Trophoblast cell (in vitro differentiated cells and primary cell): ENCODE results near the gene NEURL4.
A peak's percentile ranks its signal among the peaks of the same experiment; 100 is the strongest.

ENCODE experiments used
- DNase-seq, 2 donors: peaks; one replicate each; pipeline ENCODE4 v3.0.0-alpha.2; 2016
- H2AFZ ChIP-seq: 2 replicates; pipeline ENCODE4 v1.6.1; 2013; ENCODE audit warnings: low read length, moderate library complexity, mild to moderate bottlenecking; ENCODE audit not compliant: insufficient read depth, poor library complexity
- H2AK5ac ChIP-seq: 2 replicates; pipeline ENCODE4 v1.6.1; 2013; ENCODE audit warnings: mild to moderate bottlenecking, low read length
- H2BK120ac ChIP-seq: 2 replicates; pipeline ENCODE4 v1.6.1; 2013; ENCODE audit warnings: low read length, mild to moderate bottlenecking, moderate library complexity; ENCODE audit not compliant: insufficient read depth, poor library complexity
- H2BK12ac ChIP-seq: 2 replicates; pipeline ENCODE4 v1.6.1; 2013; ENCODE audit warnings: mild to moderate bottlenecking, low read length, moderate library complexity
- H2BK5ac ChIP-seq: 2 replicates; pipeline ENCODE4 v1.6.1; 2013; ENCODE audit warnings: low read length, low read depth, moderate library complexity, mild to moderate bottlenecking; ENCODE audit not compliant: poor library complexity
- H3K14ac ChIP-seq: 2 replicates; pipeline ENCODE4 v1.6.1; 2013; ENCODE audit warnings: mild to moderate bottlenecking, low read length
- H3K18ac ChIP-seq: 2 replicates; pipeline ENCODE4 v1.6.1; 2013; ENCODE audit warnings: mild to moderate bottlenecking, low read length
- H3K23ac ChIP-seq: 2 replicates; pipeline ENCODE4 v1.6.1; 2013; ENCODE audit warnings: low read length
- H3K27ac ChIP-seq: 2 replicates; pipeline ENCODE4 v1.5.1; 2013; ENCODE audit warnings: low read depth, mild to moderate bottlenecking, inconsistent platforms, low read length, moderate library complexity
- H3K27me3 ChIP-seq: 2 replicates; pipeline ENCODE4 v1.6.1; 2013; ENCODE audit warnings: inconsistent platforms, mild to moderate bottlenecking, low read length, moderate library complexity; ENCODE audit not compliant: insufficient read depth
- H3K36me3 ChIP-seq, 2 experiments: 1 replicate in 1 of 2; 2 replicates in 1 of 2; pipeline ENCODE4 v1.6.1; 2013; ENCODE audit warnings: low read length in 2 of 2, mild to moderate bottlenecking in 2 of 2, moderate library complexity in 1 of 2; ENCODE audit not compliant: insufficient read depth in 2 of 2, control insufficient read depth in 1 of 2
- H3K4ac ChIP-seq: 2 replicates; pipeline ENCODE4 v1.6.1; 2013; ENCODE audit warnings: low read depth, mild to moderate bottlenecking, low read length, moderate library complexity
- H3K4me1 ChIP-seq, 2 experiments: 1 replicate in 1 of 2; 2 replicates in 1 of 2; pipeline ENCODE4 v1.6.1; 2013; ENCODE audit warnings: low read length in 2 of 2, mild to moderate bottlenecking in 2 of 2, moderate library complexity in 1 of 2; ENCODE audit not compliant: insufficient read depth in 2 of 2, control insufficient read depth in 1 of 2
- H3K4me2 ChIP-seq: 2 replicates; pipeline ENCODE4 v1.6.1; 2013; ENCODE audit warnings: inconsistent platforms, mild to moderate bottlenecking, low read length, moderate library complexity
- H3K4me3 ChIP-seq: 2 replicates; pipeline ENCODE4 v1.5.1; 2013; ENCODE audit warnings: mild to moderate bottlenecking, low read depth, low read length, inconsistent platforms
- H3K79me1 ChIP-seq: one replicate; pipeline ENCODE4 v1.6.1; 2013; ENCODE audit warnings: low read length
- H3K79me2 ChIP-seq: 2 replicates; pipeline ENCODE4 v1.6.1; 2013; ENCODE audit warnings: low read length, mild to moderate bottlenecking; ENCODE audit not compliant: control insufficient read depth, insufficient read depth, poor library complexity
- H3K9ac ChIP-seq: 2 replicates; pipeline ENCODE4 v1.6.1; 2013; ENCODE audit warnings: mild to moderate bottlenecking, low read length
- H3K9me3 ChIP-seq: 2 replicates; pipeline ENCODE4 v1.6.1; 2013; ENCODE audit warnings: low read depth, mild to moderate bottlenecking, control low read depth, inconsistent platforms, low read length; ENCODE audit not compliant: insufficient read depth
- H4K12ac ChIP-seq: 2 replicates; pipeline ENCODE4 v1.6.1; 2013; ENCODE audit warnings: low read depth, mild to moderate bottlenecking, low read length, moderate library complexity
- H4K8ac ChIP-seq: 2 replicates; pipeline ENCODE4 v1.6.1; 2013; ENCODE audit warnings: low read depth, mild to moderate bottlenecking, low read length, moderate library complexity
- H4K91ac ChIP-seq: one replicate; pipeline ENCODE4 v1.6.1; 2013; ENCODE audit warnings: low read depth, mild to moderate bottlenecking, low read length, moderate library complexity
- WGBS: extraction: QIAGEN DNeasy Blood & Tissue Kit; methylation state at CpG from one replicate; pipeline ENCODE4 v1.1.7; 2013; ENCODE audit warnings: missing lambda C conversion rate; ENCODE audit not compliant: insufficient read length, insufficient coverage; ENCODE audit errors: extremely low coverage; 5-methylcytosine and 5-hydroxymethylcytosine counted together

NEURL4 gene

DNA sequence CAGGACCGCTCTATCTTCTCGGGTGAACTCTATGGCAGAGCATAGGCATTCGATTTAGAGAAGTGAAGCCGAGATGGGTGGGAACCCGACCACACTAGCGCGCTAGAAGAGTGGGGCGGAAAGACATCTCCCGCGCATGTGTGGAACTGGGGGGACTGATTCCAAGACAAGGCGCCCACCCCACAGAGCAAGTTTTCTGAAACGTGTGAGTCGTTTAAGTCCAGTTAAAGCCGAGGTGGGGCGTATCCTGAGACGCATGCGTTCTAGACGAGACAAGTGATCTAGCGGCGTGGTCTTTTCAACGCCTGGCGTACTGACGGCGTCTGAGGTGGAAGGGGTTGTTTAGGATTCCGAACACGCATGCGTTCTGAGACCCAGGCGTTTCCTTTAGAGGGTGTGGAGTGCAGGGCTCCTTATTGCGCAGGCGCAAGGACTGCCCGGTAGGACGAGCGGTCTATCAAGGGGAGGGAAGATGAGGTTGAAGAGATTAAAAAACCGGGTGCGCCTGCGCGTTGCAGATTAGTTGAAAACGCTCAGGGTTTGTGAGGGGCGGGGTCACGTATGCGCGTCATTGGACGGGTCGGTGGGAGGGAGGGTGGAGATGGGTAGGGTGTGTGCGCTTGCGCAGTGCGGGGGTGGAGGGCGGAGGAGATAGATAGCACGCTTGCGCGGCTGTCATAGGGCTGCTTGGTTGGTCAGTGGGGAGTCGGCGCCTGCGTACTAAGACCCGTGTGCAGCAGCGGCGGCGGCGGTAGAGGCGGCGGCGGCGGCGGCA is 22.0 kb downstream of the NEURL4 start, which contains the start of gene EIF5A:
TSS of gene EIF5A (plus strand) at position 718 of the 775 bp plus-strand sequence. CDS start 2,008 bp downstream, outside the sequence.
- H3K14ac ChIP-seq, result peak within 1 kb of the TSS; percentile 97
- H3K27me3 ChIP-seq, result no peaks in the 10 kb centered on the region
- H4K91ac ChIP-seq, result peak within 1 kb of the TSS; percentile 94
- H2AFZ ChIP-seq, result peak within 1 kb of the TSS; percentile 89
- H3K4ac ChIP-seq, result peak within 1 kb of the TSS; percentile 80
- peak within 1 kb of the TSS; percentile 97 for H3K4me2 ChIP-seq
- peak within 1 kb of the TSS; percentile 90 for H3K27ac ChIP-seq
- peak within 1 kb of the TSS; percentile 99 for H3K4me3 ChIP-seq
- WGBS, result no CpG with 5 or more reads among the region's 64 CpGs
- H2BK12ac ChIP-seq, result no peak within 1 kb of the TSS
- H3K79me1 ChIP-seq, result peaks cover 16% of the 10 kb centered on the region
- DNase-seq, result peak; percentile 100
- peak within 1 kb of the TSS; percentile 82 for H2BK120ac ChIP-seq
- H2AK5ac ChIP-seq, result peak within 1 kb of the TSS; percentile 98
- no peaks in the 10 kb centered on the region for H3K9me3 ChIP-seq
- H3K9ac ChIP-seq, result peak within 1 kb of the TSS; percentile 99
- peaks cover 4% of the 10 kb centered on the region in 2 experiments for H3K4me1 ChIP-seq
- peaks cover 22% of the 10 kb centered on the region for H3K79me2 ChIP-seq
- peak within 1 kb of the TSS; percentile 95 for H2BK5ac ChIP-seq
- peaks cover 18 to 24% of the 10 kb centered on the region in 2 experiments for H3K36me3 ChIP-seq
- no peak within 1 kb of the TSS for H3K23ac ChIP-seq
- H3K18ac ChIP-seq, result peak within 1 kb of the TSS; percentile 98
- peak within 1 kb of the TSS; percentile 93 for H4K12ac ChIP-seq
- peak within 1 kb of the TSS; percentile 96 for H4K8ac ChIP-seq

DNA sequence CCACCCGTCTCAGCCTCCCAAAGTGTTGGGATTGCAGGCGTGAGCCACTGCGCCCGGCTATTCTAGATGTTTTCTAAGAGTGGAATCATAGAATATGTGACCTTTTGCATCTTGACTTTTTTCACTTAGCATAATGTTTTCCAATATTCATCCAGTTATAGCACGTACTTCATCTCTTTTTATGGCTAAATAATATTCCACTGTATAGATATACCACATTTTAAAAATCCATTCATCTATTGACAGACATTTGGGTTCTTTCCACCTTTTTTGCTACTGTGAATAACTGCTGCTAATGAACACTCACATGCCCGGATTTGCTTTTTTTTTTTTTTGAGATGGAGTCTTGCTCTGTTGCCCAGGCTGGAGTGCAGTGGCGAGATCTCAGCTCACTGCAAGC is 25.0 kb downstream of the NEURL4 start:
- DNase-seq, result no peak
- H4K8ac ChIP-seq, result no peak overlapping the region
- WGBS, result no CpG with 5 or more reads among the region's 7 CpGs

DNA sequence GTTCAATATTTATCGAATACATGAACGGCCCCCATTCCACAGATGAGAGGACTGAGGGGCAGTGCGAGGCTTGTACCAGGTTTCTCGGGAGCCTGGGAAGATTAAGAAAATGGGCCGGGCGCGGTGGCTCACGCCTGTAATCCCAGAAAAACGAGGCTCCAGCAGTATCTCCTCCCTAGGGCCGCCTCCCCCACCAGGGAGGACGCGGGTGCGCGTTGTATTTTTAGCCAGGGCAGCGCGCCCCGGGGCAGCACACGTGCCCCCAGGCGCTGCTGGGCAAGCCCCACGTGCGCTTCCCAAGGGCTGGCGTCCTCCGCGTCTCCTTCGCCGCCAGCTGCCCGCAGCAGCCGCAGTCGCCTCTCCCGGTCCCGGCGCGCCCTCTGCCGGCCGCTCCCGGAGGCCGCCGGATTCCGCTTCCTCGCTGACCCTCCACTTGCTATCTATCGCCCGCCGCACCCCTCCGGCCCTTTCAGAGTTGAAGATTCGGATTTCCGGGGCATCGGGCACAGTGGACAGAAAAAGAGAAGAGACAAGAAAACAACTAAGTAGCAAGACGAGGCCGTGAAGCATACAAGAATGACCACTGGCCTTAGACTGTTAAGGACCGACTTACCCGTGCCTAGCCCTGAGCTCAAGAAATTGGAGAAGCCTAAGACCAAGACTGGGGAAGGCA is 32.8 kb downstream of the NEURL4 start:
- H4K8ac ChIP-seq, result no peak overlapping the region
- H3K4me1 ChIP-seq, result peaks cover 4 to 8% of the 10 kb centered on the region in 2 experiments
- H3K4me3 ChIP-seq, result no peak overlapping the region
- H3K4ac ChIP-seq, result no peak overlapping the region
- peaks cover 5% of the 10 kb centered on the region for H3K9me3 ChIP-seq
- no peak overlapping the region for H3K14ac ChIP-seq
- no peaks in the 10 kb centered on the region for H3K79me1 ChIP-seq
- no peak overlapping the region for H2BK12ac ChIP-seq
- H3K27me3 ChIP-seq, result peaks cover 21% of the 10 kb centered on the region
- no peak overlapping the region for H3K27ac ChIP-seq
- no peak overlapping the region for H2BK5ac ChIP-seq
- H3K36me3 ChIP-seq, result no peaks in the 10 kb centered on the region
- H3K18ac ChIP-seq, result no peak overlapping the region
- H2BK120ac ChIP-seq, result no peak overlapping the region
- H2AK5ac ChIP-seq, result no peak overlapping the region
- DNase-seq, result peak; percentile 88 to 94
- no peaks in the 10 kb centered on the region for H3K79me2 ChIP-seq
- peak overlapping the region; percentile 29 for H3K23ac ChIP-seq
- no peak overlapping the region for H2AFZ ChIP-seq
- no peak overlapping the region for H4K12ac ChIP-seq
- no peak overlapping the region for H3K9ac ChIP-seq
- H3K4me2 ChIP-seq, result peak overlapping the region; percentile 45
- no CpG with 5 or more reads among the region's 51 CpGs for WGBS
- no peak overlapping the region for H4K91ac ChIP-seq

More for the DNA sequence above, 25.0 kb downstream of the NEURL4 start:
- Histone ChIP-seq H3K27ac (no peak overlapping the region), H4K91ac (no peak overlapping the region), H3K27me3 (no peaks in the 10 kb centered on the region), H3K14ac (no peak overlapping the region), H4K12ac (no peak overlapping the region), H3K36me3 (no peaks in the 10 kb centered on the region), H3K9ac (no peak overlapping the region), H2BK12ac (no peak overlapping the region), H3K79me1 (peaks cover 16% of the 10 kb centered on the region), H3K4me2 (no peak overlapping the region), H2BK5ac (no peak overlapping the region), H3K9me3 (no peaks in the 10 kb centered on the region), H3K79me2 (peaks cover 17% of the 10 kb centered on the region), H2BK120ac (no peak overlapping the region), H2AK5ac (no peak overlapping the region), H3K4ac (no peak overlapping the region), H3K23ac (no peak overlapping the region), H2AFZ (no peak overlapping the region), H3K18ac (no peak overlapping the region), H3K4me1 (peaks cover 3 to 4% of the 10 kb centered on the region in 2 experiments), H3K4me3 (no peak overlapping the region)

DNA sequence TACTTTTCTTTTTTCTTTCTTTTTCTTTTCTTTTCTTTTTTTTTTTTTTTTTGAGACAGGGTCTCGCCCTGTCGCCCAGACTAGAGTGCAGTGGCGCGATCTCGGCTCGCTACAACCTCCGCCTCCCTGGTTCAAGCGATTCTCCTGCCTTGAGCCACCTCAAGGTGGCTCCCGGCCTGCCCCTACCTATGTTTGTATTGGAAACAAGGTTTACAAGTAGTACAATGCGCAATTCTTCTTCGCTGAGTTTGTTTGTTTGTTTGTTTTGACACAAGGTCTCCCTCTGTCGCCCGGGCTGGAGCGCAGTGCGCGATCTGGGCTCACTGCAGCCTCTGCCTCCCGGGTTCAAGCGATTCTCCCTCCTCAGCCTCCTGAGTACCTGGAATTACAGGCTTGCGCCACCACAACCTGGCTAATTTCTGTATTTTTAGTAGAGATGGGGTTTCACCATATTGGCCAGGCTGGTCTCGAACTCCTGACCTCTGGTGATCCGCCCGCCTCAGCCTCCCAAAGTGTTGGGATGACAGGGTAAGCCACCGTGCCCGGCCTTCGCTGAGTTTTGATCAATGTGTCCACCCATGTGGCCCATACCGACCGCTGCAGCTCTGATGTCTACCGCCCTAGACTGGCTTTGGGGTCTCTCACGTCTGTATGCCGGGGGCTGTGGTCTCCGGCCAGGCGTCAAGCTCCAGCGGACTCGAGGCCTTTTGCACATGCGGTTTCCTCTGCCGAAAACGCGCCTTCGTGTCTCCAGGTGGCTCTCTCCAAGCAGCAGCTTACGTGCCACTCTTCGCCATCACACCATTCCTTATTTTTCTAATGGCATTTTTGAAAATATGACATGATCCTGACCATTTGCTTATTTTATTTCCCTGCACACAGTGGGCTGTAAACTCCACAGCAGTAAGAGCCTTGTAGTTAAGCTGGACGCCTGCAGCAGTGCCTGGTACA is 33.6 kb downstream of the NEURL4 start:
- H3K18ac ChIP-seq, result no peak overlapping the region
- peaks cover 4 to 8% of the 10 kb centered on the region in 2 experiments for H3K4me1 ChIP-seq
- no peak overlapping the region for H3K9ac ChIP-seq
- H3K27ac ChIP-seq, result no peak overlapping the region
- no peak overlapping the region for H2BK12ac ChIP-seq
- no peak overlapping the region for H4K12ac ChIP-seq
- no peak overlapping the region for H3K4ac ChIP-seq
- H2AK5ac ChIP-seq, result no peak overlapping the region
- peak overlapping the region; percentile 45 for H3K4me2 ChIP-seq
- no peaks in the 10 kb centered on the region for H3K79me1 ChIP-seq
- no peak overlapping the region for H3K14ac ChIP-seq
- H2BK5ac ChIP-seq, result no peak overlapping the region
- H4K8ac ChIP-seq, result no peak overlapping the region
- H3K9me3 ChIP-seq, result peaks cover 5% of the 10 kb centered on the region
- no CpG with 5 or more reads among the region's 42 CpGs for WGBS
- peaks cover 21% of the 10 kb centered on the region for H3K27me3 ChIP-seq
- H2BK120ac ChIP-seq, result no peak overlapping the region
- no peak overlapping the region for H4K91ac ChIP-seq
- H3K23ac ChIP-seq, result no peak overlapping the region
- H3K4me3 ChIP-seq, result no peak overlapping the region
- DNase-seq, result peak; percentile 33 to 62
- no peaks in the 10 kb centered on the region for H3K36me3 ChIP-seq
- H3K79me2 ChIP-seq, result no peaks in the 10 kb centered on the region
- H2AFZ ChIP-seq, result no peak overlapping the region
